Astrocyte of the spinal cord (primary cell): ENCODE results near the gene CCNQ.
"Not testable (repeated sequence)": the region's sequence is repeated elsewhere in the genome, so short reads cannot be mapped to it uniquely, and the experiment has no call there.

ENCODE experiments used
- DNase-seq: peaks from one replicate; pipeline ENCODE4 v3.0.0; 2011; ENCODE audit warnings: low read depth, low spot score
- H3K4me3 ChIP-seq: 2 replicates; pipeline ENCODE4 v1.5.1; 2011; ENCODE audit warnings: low read depth, mild to moderate bottlenecking, low read length, moderate library complexity
- CTCF ChIP-seq: IDR thresholded peaks from 2 replicates; pipeline ENCODE4 v1.5.1; 2012; ENCODE audit warnings: low read depth, mild to moderate bottlenecking, low read length, inconsistent platforms
- in situ Hi-C: cut with HindIII; loops from 2 replicates; pipeline ENCODE4 v1.10.0; 2017; ENCODE audit warnings: low sequenced_read_pairs

Gene CCNQ

GRCh38 chrX:153611298-153612095, 12.6 kb upstream of the CCNQ start:
- H3K4me3 ChIP-seq = no peak overlapping the region
- in situ Hi-C loops = no loop called here
- no peak for DNase-seq
- TF ChIP-seq CTCF = no peak

- H3K4me3 ChIP-seq = no peak overlapping the region
Measured at GRCh38 chrX:153610836-153611213, 11.9 kb upstream of the CCNQ start.

GRCh38 chrX:153609917-153610835, 11.2 kb upstream of the CCNQ start:
- peak; percentile 59 for DNase-seq
- peak overlapping the region; percentile 27 for H3K4me3 ChIP-seq
- in situ Hi-C loops = no loop called here
- TF ChIP-seq CTCF = peak; percentile 81

More at GRCh38 chrX:153610836-153611213, 11.9 kb upstream of the CCNQ start:
- TF ChIP-seq CTCF = no peak
- DNase-seq = no peak
- in situ Hi-C loops = no loop called here

GRCh38 chrX:153608806-153609205, 9.9 kb upstream of the CCNQ start:
- H3K4me3 ChIP-seq = no peak overlapping the region
- in situ Hi-C loops = no loop called here
- no peak for TF ChIP-seq CTCF
- DNase-seq = no peak

GRCh38 chrX:153608376-153608775, 9.4 kb upstream of the CCNQ start:
- TF ChIP-seq CTCF = no peak
- DNase-seq = no peak
- no peak overlapping the region for H3K4me3 ChIP-seq
- in situ Hi-C loops = no loop called here

- no peak for DNase-seq
- in situ Hi-C loops = no loop called here
- no peak for TF ChIP-seq CTCF
- H3K4me3 ChIP-seq = no peak overlapping the region
Measured at GRCh38 chrX:153606503-153606902, 7.6 kb upstream of the CCNQ start.

- DNase-seq, in situ Hi-C loops, H3K4me3 ChIP-seq: not testable (repeated sequence)
Measured at GRCh38 chrX:153604666-153605380, 5.9 kb upstream of the CCNQ start.
